ENCODE data around the gene ABLIM2. TPM values are rescaled to one million over a fixed set of nuclear protein-coding genes. Genes with fewer than 3 reads are reported as not detected.

Gene ABLIM2
- total RNA-seq, 1 experiment from 2014 or later, result 6.1 TPM

GRCh38 chr4:8082517-8083055, 76.0 kb downstream of the ABLIM2 start:
- BruUV-seq (replicated peaks), result no TSS peak
- no peak overlapping the region for H3K9ac ChIP-seq (ENCODE audit: low read length)
- CTCF ChIA-PET, result no interaction called here
- H3K27me3 ChIP-seq (ENCODE audit: insufficient read depth, low read length), result no peaks in the 10 kb centered on the region
- no peak overlapping the region for H3K27ac ChIP-seq (ENCODE audit: low read depth, low read length)
- no peaks in the 10 kb centered on the region for H3K4me1 ChIP-seq (ENCODE audit: control insufficient read depth in 1 of 2, insufficient read depth in 2 of 2, low read length in 2 of 2)
- POLR2A ChIA-PET, result no interaction called here
- TF ChIP-seq CBX3 (IDR thresholded peaks at IDR 0.05; ENCODE audit: low read depth), result no peak
- no peak for TF ChIP-seq EGR1 (IDR thresholded peaks at IDR 0.05; ENCODE audit: low read depth)
- no peak for TF ChIP-seq YY1 (IDR thresholded peaks at IDR 0.05; ENCODE audit: extremely low read depth, insufficient replicate concordance, low read depth, low read length)
- TF ChIP-seq RAD21 (IDR thresholded peaks at IDR 0.05; ENCODE audit: low read depth), result no peak
- TF ChIP-seq EZH2 (IDR thresholded peaks at IDR 0.05), result no peak
- TF ChIP-seq ATF3 (IDR thresholded peaks at IDR 0.05), result no peak
- TF ChIP-seq REST (IDR thresholded peaks at IDR 0.05; ENCODE audit: low read depth), result no peak
- TF ChIP-seq CEBPB (IDR thresholded peaks at IDR 0.05; ENCODE audit: low read depth), result no peak
- TF ChIP-seq ZFX (IDR thresholded peaks at IDR 0.05), result no peak
- TF ChIP-seq POLR2AphosphoS5 (IDR thresholded peaks at IDR 0.05; ENCODE audit: low read depth, low read length), result no peak
- RAD21 ChIA-PET (ENCODE audit: low non-redundant PET in 1 of 2, low total read pairs in 2 of 2, uncharacterized antibody in 2 of 2, unreplicated experiment in 2 of 2), result no interaction called here
- DNase-seq (ENCODE audit: low read depth, low spot score) (no peak), ATAC-seq (no peak)
- no peak overlapping the region for H3K4me3 ChIP-seq (replicated peaks in 1 of 2; ENCODE audit: low read depth in 1 of 2, low read length in 2 of 2)
- no peaks in the 10 kb centered on the region for H3K9me2 ChIP-seq (ENCODE audit: insufficient read depth)
- no peaks in the 10 kb centered on the region for H3K9me3 ChIP-seq (ENCODE audit: control insufficient read depth in 1 of 2, insufficient read depth in 1 of 2, low read depth in 1 of 2, low read length in 2 of 2)
- no peaks in the 10 kb centered on the region for H3K79me2 ChIP-seq (ENCODE audit: insufficient read depth, low read length)
- H3K4me2 ChIP-seq (ENCODE audit: low read length), result no peak overlapping the region
- H3K36me3 ChIP-seq (ENCODE audit: control insufficient read depth in 1 of 2, insufficient read depth in 2 of 2, low read length in 2 of 2), result no peaks in the 10 kb centered on the region
- no peaks in the 10 kb centered on the region for H4K20me1 ChIP-seq (ENCODE audit: insufficient read depth)
- no peak overlapping the region for H2AFZ ChIP-seq (ENCODE audit: low read depth, low read length, poor library complexity, severe bottlenecking)
- intact Hi-C loops (cut with micrococcal nuclease), result no loop called here
